Stimulated activated naive CD4-positive, alpha-beta T cell treated with Interleukin-2 at 50 U/mL for 16 hours (primary cell): ENCODE results near the gene NPAS1.

Experiments used
- DNase-seq: peaks from one replicate; lab custom pipeline; 2025; lab: John Stamatoyannopoulos, UW

Gene NPAS1, protein sequence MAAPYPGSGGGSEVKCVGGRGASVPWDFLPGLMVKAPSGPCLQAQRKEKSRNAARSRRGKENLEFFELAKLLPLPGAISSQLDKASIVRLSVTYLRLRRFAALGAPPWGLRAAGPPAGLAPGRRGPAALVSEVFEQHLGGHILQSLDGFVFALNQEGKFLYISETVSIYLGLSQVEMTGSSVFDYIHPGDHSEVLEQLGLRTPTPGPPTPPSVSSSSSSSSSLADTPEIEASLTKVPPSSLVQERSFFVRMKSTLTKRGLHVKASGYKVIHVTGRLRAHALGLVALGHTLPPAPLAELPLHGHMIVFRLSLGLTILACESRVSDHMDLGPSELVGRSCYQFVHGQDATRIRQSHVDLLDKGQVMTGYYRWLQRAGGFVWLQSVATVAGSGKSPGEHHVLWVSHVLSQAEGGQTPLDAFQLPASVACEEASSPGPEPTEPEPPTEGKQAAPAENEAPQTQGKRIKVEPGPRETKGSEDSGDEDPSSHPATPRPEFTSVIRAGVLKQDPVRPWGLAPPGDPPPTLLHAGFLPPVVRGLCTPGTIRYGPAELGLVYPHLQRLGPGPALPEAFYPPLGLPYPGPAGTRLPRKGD

GRCh38 chr19:47019431-47020041 lies at the start of gene NPAS1:
Gene NPAS1, plus strand, starts transcription at chr19:47019837. Its CDS starts 1,211 bp downstream, at chr19:47021048.
- DNase-seq, result no peak

GRCh38 chr19:46970815-46971214 lies 48.8 kb upstream of the NPAS1 start:
- DNase-seq, result no peak

GRCh38 chr19:46972311-46972710 lies 47.3 kb upstream of the NPAS1 start:
- no peak for DNase-seq

GRCh38 chr19:46974181-46974580 lies 45.5 kb upstream of the NPAS1 start:
- no peak for DNase-seq

- DNase-seq, result no peak
These were observed 44.4 kb upstream of the NPAS1 start for GRCh38 chr19:46975011-46975924.

- DNase-seq, result no peak
These were observed 43.5 kb upstream of the NPAS1 start for GRCh38 chr19:46975925-46976782.

- DNase-seq, result no peak
These were observed 42.8 kb upstream of the NPAS1 start for GRCh38 chr19:46976845-46977320.

DNA sequence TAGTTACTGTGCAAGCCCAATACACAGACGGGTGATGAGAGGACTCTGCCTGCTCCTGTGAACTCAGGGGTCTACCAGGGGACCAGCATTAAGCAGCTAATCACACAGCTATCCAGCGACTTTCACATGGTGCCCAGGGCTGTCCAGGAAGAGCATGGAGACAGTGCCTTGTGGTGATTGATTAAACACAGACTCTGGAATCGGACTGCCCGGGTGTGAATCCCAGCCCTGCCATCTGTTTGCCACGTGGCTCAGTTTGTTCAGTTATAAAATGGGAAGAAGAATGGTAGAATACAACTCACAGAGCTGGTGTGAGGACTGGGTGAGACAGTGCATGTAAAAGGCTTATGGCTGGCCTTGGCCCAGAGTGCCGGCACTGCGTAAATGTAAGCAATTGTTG lies 42.1 kb upstream of the NPAS1 start:
- no peak for DNase-seq

GRCh38 chr19:46978171-46978869 lies 41.3 kb upstream of the NPAS1 start:
- DNase-seq, result no peak

DNA sequence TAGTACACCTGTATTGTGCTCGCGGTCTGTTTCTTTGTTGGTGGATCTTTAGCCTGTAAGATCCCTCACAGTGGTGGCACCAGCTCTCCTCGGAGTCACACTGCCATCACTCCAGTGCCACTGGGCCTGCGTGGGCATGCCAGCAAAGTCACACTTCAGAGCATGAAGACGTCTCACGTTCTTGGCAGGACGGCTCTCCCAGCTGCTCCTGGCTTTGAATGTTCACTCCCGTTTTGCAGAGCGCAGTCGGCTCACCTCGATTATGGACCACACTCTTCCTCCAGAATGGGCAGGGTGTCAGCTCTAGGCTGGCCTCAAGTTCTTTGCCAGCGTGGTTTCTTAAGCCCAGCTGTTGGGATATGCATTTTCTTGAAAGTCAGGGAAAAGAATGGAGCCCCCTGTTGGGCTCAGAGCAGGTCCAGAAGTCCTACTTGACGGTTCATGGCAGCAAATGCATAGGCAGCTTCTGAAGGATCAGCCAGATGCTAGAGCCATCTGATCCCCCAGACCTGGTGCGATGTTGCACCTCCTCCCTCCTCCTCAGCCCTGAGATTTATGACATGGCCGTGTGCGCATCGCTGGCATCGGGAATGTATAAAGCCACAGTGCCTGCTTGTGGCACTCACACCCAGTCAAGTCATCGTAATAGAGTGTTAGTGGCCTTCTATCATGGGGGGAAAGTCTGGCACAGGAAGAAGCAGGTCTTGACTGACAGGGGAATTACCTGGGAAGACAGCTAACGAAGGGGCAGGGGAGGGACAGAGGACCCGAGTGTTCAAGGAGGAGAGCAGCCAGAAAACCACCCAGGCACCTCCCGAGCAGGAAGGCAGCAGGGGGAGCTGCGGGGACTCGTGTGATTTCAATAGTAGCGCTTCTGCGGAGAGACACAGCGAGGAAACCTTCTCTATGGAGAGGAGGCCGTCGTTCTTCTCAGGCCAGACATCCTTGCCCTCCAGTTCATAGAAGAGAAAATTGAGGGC lies 40.2 kb upstream of the NPAS1 start:
- no peak for DNase-seq

DNA sequence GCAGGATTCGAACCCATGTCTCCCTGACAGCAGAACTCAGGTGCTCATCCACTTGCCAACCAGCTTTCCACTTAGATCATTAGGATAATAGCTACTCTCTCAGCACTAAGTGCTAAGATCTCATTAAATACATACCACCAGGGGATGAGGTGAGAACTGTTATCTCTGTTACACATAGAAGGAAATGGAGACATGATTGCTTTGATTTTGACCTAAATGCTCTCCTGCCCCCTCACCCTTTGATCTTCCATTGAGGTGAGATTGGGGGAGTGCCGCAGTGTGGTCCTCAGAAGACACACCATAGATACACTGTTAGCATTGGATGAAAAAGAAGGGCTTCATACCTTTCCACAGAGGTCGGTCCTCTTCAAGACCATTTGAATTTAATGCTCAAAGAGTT lies 38.9 kb upstream of the NPAS1 start:
- no peak for DNase-seq

GRCh38 chr19:46981286-46981945 lies 38.2 kb upstream of the NPAS1 start:
- DNase-seq, result no peak

DNA sequence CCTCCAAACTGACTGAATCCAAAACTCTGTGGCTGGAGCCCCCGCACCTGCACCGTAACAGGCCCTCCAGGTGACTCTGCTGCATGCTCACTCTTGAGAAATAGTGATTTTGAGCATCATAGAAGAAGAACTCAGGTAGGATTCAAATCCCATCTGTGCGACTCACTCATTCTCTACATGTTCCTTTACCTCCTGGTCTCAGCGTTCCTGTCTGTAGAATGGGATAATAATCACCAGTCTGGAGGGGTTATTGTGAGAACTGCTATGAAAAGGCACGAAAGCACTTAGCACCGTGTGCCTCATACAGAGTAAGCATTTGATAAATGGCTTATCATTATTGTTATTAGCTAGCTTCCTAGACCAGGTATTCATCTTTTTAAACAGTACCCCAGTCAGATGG lies 36.5 kb upstream of the NPAS1 start:
- DNase-seq, result no peak

DNA sequence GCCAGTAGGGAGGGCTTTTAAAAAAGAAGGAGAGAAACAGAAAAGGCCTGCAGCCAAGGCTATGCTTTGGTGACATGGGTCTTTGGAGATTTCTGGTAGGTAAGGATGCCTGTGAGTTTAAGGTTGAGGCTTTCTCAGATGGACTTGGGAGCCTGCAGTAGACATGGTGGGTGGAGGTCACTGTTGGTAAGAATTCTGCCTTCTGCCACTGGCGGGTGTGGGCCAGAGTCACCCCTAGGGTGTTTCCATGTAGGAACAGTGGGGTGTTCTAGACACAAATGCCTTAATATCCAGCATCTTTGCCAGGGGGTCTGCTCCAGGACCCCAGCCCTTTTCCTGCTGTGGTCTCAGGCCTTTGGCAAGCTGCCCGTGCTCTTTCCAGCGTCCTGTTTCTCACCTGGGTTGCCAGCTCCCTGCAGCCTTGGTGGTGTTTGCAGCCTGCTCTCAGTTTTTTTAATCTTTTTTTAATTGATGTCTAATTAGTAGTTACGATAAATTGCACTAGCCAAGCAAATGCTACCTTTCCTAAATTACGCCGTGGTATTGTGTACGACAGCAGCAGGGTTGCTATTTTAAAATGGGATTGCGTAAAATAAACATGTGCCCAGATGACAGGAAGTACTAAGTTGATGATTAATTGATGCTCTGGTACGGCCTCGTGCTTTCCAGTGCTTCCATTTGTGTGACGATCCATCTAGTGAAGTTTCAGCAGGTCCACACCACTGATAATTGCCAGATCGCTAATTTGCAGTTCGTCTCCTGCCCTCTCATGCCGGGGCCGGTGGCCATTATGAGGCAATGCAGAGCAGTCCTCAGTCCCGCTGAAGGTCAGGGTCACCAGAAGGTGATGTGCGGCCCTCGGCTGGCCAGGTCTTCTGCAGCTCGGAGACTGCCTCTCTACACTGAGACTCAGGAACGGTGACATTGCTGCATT lies 35.3 kb upstream of the NPAS1 start:
- no peak for DNase-seq

DNA sequence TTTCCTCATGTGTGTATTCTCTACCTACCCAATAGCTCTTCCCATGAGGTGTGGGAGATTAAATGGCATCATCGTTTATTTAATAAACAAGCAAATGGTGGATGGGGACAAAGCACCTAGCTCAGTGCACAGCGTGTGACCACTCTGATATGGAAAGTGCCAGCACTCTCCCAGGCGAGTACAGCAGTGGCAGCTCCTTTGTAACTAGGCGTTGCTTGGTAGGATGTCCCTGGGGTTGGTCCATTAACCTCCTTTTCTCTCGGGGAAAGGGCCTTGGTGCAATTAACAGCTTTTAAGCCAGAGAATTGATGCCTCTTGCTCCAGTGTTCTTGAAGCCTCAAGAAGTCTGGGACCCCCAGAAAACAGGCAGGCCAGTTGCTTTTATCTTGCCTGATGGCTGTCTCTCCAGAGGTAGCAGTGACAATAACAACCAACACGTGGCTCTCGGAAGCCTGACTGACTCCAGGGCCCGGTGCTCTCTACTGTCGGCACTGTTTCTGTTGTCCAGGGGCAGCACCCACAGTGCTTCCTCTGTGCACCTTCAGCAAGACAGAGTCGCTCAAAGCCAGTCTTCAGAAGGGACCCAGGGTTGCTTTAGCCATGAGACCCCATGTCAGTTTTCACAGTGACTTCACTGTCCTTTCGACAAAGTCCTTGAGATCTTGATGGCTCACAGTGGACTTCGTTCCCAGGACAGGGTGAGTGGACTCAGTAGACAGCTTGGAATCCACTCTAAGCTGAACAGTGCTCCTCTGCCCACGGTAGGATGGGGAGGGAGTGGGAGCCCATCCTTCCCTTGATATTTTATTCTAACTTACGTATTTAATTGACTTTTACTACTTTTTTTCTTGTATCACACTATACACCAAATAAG lies 33.9 kb upstream of the NPAS1 start:
- DNase-seq, result no peak

DNA sequence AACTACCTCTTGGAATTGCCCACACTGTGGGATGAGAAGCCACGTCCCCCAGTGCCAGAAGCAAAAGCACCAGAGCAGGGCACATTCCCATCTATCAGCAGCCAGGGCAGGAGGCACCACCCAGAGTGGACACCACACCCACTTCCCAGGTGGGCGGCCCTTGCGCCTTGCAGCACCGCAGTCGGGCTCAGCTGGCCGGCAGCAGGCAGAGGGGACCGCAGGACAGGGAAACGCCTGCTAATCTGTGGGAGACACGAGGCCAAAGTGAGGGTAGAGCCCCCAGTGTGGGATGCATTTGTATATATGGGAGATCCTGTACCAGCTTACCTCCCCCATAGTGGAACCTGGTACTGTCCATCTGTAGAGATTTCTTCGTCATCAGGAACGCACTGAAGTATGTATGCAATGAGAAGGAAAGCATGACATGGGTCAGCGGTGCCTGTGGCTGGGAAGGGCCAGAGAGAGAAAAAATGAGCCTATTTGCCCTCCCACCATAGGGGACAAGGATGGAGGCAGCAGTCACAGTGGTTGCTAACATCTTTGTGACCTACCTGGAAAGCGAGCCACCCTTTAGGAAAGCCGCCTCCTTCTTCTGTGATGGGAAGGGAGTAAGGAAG lies 30.9 kb upstream of the NPAS1 start:
- no peak for DNase-seq
